Stimulated activated CD8-positive, alpha-beta memory T cell treated with anti-CD3 and anti-CD28 coated beads, Interleukin-7, amount 100 ng/mL, for 48 hours (primary cell): ENCODE results near the gene NDST4.
"Not testable (repeated sequence)": the region's sequence is repeated elsewhere in the genome, so short reads cannot be mapped to it uniquely, and the experiment has no call there.

Source experiments
- DNase-seq, 2 donors: peaks; one replicate each; pipeline ENCODE4 v3.0.0-alpha.2; 2020; ENCODE audit warnings: low read depth in 1 of 2; ENCODE audit errors: extremely low read depth in 1 of 2

Gene NDST4

DNA sequence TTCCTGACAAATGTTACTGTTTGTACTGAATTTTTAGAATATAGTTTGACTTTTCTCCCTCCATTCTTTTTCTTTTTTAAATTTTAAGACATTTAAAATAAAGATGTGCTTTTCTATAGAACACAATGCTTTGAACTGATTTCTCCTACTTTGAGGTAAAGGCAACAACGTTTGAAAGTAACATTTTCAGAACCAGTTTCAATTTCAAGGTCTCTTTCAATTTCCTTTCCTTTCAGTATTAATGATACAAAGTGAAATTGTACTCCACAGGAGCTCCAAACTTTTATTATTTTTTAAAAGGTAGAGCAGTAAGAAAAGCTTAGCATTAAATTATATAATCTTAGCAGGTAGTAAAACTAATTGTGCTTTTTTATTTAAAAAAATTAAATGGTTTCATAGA, 54.9 kb downstream of the NDST4 start:
- DNase-seq, result no peak

DNA sequence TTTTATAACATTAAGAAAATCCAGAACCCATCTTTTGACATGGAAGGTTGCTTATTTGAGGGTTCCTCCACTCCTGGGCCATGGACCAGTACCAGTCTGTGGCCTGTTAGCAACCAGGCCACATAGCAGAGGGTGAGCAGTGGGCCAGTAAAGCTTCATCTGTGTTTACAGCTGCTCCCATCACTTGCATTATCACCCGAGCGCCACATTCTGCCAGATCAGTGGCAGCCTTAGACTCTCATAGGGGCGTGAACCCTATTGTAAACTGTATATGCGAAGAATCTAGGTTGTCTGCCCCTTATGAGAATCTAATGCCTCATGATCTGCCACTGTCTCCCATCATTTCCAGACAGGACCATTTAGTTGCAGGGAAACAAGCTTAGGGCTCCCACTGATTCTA, 58.6 kb downstream of the NDST4 start:
- no peak for DNase-seq

GRCh38 chr4:115053313-115053712, 60.1 kb downstream of the NDST4 start:
- DNase-seq, result no peak

DNA sequence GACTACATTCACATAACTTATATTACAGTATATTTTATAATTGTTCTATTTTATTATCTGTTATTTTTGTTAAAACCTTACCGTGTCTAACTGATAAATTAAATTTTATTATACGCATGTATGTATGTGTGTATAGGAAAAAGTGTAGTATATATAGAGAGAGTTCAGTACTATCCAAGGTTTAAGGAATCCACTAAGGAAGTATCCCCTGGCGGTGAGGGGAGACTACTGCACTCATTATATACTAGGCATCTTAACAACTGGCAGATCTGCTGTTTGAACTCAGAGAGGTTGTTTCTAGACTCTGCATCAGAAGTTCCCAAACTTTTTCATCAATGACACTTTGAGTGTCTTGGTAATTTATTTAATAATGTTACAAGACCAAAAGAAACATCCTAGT, 70.9 kb downstream of the NDST4 start:
- DNase-seq, result no peak

GRCh38 chr4:115030281-115030680, 83.1 kb downstream of the NDST4 start:
- no peak for DNase-seq

- DNase-seq, result no peak
Measured at GRCh38 chr4:115028682-115029410, 84.6 kb downstream of the NDST4 start.

- DNase-seq, result no peak
Measured at GRCh38 chr4:114999880-115000279, 113.5 kb downstream of the NDST4 start.

DNA sequence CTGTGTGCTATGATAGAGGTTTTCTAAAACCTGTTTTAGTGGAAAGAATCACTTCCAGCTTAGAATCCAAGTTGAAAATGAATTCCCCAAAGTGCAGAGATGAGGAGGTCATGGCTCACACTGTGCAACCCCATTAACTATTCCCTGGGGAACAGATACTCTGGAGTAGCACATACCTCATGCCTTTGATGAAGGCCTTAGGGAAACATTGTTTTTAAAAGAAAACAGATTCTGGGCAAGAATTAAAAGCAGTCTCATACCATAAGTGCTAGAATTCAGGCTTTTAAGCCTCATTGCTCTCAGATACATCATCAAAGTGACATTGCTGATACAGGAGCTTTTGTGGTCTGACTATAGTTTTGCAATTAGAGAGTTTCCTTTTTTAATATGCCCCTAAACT, 115.1 kb downstream of the NDST4 start:
- no peak for DNase-seq

GRCh38 chr4:114997576-114998247, 115.7 kb downstream of the NDST4 start:
- DNase-seq, result no peak

GRCh38 chr4:114986133-114986532, 127.3 kb downstream of the NDST4 start:
- no peak for DNase-seq

GRCh38 chr4:114980932-114981708, 132.3 kb downstream of the NDST4 start:
- DNase-seq, result no peak

DNA sequence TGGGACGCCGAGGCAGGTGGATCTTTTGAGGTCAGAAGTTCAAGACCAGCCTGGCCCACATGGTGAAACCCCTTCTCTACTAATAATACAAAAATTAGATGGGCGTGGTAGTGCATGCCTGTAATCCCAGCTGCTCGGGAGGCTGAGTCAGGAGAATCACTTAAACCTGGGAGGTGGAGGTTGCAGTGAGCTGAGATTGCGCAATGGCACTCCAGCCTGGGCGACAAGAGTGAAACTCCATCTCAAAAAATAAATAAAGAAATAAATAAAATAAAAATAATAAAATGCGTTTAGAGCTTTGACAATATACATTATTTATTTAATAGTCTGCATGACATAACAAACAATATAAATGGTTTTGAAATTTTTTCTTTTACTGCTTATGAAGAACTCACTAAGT, 133.0 kb downstream of the NDST4 start:
- DNase-seq, result not testable (repeated sequence)

DNA sequence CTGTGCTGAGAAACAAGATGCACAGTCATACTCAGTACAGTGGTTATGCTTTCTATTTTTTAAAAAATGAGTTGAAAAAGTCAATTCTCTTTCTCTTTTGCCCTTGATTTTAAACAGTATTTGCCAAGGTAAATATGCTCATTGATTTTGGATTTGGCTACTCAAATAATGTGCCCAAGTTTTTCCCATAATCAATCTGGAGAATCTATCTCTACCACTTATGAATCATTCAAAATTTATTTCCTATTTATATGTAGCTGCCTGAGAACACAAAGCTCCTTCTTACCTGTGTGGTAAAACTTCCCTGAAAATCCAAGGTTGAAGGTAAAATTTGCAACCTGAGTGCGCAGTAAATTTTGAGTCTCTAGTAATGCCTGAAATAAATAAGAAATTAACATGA, 136.5 kb downstream of the NDST4 start:
- DNase-seq, result no peak

DNA sequence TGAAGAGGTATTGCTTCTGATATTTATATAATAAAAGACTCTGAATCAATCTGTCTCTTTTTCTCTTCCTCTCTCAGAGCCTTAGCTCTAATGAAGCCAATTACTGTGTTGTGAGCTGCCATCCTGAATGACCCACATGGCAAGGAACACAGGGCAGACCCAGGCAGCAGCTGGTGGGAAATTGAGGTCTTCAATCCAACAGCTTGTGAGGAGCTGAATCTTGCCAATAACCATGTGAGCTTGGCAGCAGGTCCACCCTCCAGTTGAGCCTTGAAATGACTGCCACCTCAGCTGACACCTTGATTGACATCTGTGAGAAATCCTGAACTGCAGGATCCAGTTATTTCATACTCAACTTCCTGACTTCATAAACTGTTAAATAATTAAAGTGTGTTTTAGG, 149.4 kb downstream of the NDST4 start:
- DNase-seq, result no peak

GRCh38 chr4:114945616-114946015, 167.8 kb downstream of the NDST4 start:
- DNase-seq, result no peak

DNA sequence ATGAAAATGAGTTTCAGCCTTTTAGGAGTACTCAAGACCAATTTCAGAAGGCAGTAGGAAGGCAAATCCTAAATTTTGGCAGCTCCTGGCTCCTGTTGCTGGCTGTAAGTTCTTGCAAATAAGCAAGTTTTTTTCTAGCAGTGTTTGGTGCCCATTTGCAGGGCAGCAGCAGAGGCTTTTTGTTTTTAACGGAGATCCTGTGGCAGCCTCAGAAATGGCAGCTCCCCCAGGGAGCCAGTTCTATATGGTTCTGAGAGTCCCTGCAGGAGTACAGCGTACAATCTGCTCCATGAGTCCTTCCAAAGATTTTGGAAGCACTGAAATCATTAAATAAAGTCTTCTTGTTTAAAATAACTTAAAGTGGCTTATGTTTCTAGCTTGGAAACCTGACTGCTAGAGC, 171.9 kb downstream of the NDST4 start:
- DNase-seq, result no peak

- no peak for DNase-seq
Measured at GRCh38 chr4:114927881-114928280, 185.5 kb downstream of the NDST4 start.

DNA sequence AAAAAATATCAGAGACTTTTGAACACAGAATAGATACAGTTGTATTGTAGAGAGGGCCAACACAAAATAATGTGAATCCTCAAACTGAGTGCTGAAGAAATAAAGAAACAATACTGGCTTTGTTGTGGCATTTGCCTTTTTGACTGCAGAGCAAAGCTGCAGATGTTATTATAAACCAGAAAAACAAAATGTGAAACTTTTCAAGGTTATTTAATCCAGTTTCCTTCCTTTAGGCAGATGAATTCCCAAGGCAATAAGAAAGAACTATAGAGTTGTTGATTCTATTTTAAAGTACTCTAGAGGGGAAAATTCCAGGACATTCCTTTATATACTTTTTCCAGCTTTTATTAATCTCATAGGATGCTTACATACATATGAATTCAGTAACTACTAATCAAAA, 186.8 kb downstream of the NDST4 start:
- DNase-seq, result no peak

DNA sequence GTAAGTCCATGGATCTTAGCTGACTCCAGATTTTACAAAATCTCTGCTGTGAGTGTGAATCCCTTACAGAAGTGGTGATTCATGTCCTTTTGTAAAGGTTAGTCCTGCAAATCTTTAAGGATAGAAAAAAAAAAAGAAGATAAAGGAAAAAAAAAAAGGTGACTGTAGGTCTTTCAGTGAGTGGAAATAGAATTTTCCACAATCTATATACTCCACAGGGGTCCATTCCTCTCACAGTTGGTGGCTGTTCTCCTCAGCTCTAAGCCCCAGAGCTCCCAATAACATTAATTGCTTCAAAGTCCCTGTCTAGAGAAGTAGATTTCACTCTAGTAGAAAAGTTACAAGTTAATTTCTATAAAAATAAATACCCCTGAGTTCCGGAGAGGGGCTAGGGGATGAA, 189.1 kb downstream of the NDST4 start:
- DNase-seq, result no peak

GRCh38 chr4:114922592-114922933, 190.9 kb downstream of the NDST4 start:
- no peak for DNase-seq

GRCh38 chr4:114921790-114922591, 191.4 kb downstream of the NDST4 start:
- DNase-seq, result no peak
